ENCODE data around the gene CCDC154. TPM values are rescaled to one million over a fixed set of nuclear protein-coding genes. Genes with fewer than 3 reads are reported as not detected.

Gene CCDC154
- polyA plus RNA-seq, 1 donor (not counting 4 experiments of a cell fraction or from before 2014, with no cell fraction given) = 0.46 TPM

DNA sequence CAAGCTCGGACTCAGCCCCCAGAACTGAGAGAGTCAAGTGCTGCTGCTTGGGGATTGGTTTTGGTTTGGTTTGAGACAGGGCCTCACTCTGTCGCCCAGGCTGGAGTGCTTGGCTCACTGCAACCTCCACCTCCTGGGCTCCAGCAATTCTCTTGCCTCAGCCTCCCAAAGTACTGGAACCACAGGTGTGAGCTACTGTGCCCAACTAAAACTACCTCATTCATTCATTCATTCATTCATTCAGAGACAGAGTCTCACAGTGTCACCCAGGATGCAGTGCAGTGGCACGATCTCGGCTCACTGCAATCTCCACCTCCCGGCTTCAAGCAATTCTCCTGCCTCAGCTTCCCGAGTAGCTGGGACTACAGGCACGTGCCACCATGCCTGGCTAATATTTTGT lies 54.6 kb downstream of the CCDC154 start:
- dilution Hi-C loops (cut with MboI; ENCODE audit: extremely low pct_ligation_motif_present, low sequenced_read_pairs) = no loop called here
- DNase-seq (ENCODE audit: low read depth, low spot score) (no peak), FAIRE-seq (no peak)
- Histone ChIP-seq H3K4me2 (ENCODE audit: control insufficient read depth, extremely low read depth, insufficient read depth, low read depth, low read length) (no peak overlapping the region), H3K4me3 (ENCODE audit: control insufficient read depth in 2 of 3, extremely low read depth in 1 of 3, insufficient read depth in 2 of 3, low read depth in 1 of 3, low read length in 3 of 3) (no peak overlapping the region), H3K9me1 (ENCODE audit: control insufficient read depth, extremely low read depth, insufficient read depth, low read length) (no peaks in the 10 kb centered on the region), H3K9me3 (ENCODE audit: control insufficient read depth, low read depth, low read length) (no peaks in the 10 kb centered on the region), H2AFZ (ENCODE audit: control insufficient read depth, low read length) (no peak overlapping the region), H3K27ac (ENCODE audit: control insufficient read depth, insufficient read depth, low read length) (no peak overlapping the region), H4K20me1 (ENCODE audit: control insufficient read depth, extremely low read depth, insufficient read depth, low read length) (no peaks in the 10 kb centered on the region), H3K27me3 (ENCODE audit: control insufficient read depth, extremely low read depth, insufficient read depth, low read length) (no peaks in the 10 kb centered on the region), H3K9ac (ENCODE audit: control insufficient read depth, extremely low read depth, insufficient read depth, low read length) (no peak overlapping the region), H3K79me2 (ENCODE audit: control insufficient read depth, insufficient read depth, low read length) (no peaks in the 10 kb centered on the region), H3K36me3 (ENCODE audit: control insufficient read depth in 2 of 2, extremely low read depth in 1 of 2, insufficient read depth in 2 of 2, low read length in 2 of 2) (peaks cover 0 to 6% of the 10 kb centered on the region in 2 experiments), H3K4me1 (ENCODE audit: control insufficient read depth, extremely low read depth, insufficient read depth, low read length) (no peaks in the 10 kb centered on the region)
- no peak for TF ChIP-seq CTCF (optimal IDR thresholded peaks at IDR 0.05 in 1 of 3, IDR thresholded peaks at IDR 0.05 in 1 of 3, conservative IDR thresholded peaks at IDR 0.05 in 1 of 3; ENCODE audit: extremely low read depth in 1 of 3, insufficient read depth in 2 of 3, low read length in 3 of 3)
- TF ChIP-seq EZH2 (IDR thresholded peaks at IDR 0.05; ENCODE audit: low read length) = no peak

- dilution Hi-C loops (cut with MboI; ENCODE audit: extremely low pct_ligation_motif_present, low sequenced_read_pairs) = no loop called here
- H3K27ac ChIP-seq (ENCODE audit: control insufficient read depth, insufficient read depth, low read length) = no peak overlapping the region
- H3K4me1 ChIP-seq (ENCODE audit: control insufficient read depth, extremely low read depth, insufficient read depth, low read length) = no peaks in the 10 kb centered on the region
- DNase-seq (ENCODE audit: low read depth, low spot score) (no peak), FAIRE-seq (no peak)
- H3K9me3 ChIP-seq (ENCODE audit: control insufficient read depth, low read depth, low read length) = no peaks in the 10 kb centered on the region
- no peaks in the 10 kb centered on the region for H3K79me2 ChIP-seq (ENCODE audit: control insufficient read depth, insufficient read depth, low read length)
- H4K20me1 ChIP-seq (ENCODE audit: control insufficient read depth, extremely low read depth, insufficient read depth, low read length) = no peaks in the 10 kb centered on the region
- H3K4me3 ChIP-seq (ENCODE audit: control insufficient read depth in 2 of 3, extremely low read depth in 1 of 3, insufficient read depth in 2 of 3, low read depth in 1 of 3, low read length in 3 of 3) = no peak overlapping the region
- no peak overlapping the region for H2AFZ ChIP-seq (ENCODE audit: control insufficient read depth, low read length)
- TF ChIP-seq EZH2 (IDR thresholded peaks at IDR 0.05; ENCODE audit: low read length) (no peak), CTCF (optimal IDR thresholded peaks at IDR 0.05 in 1 of 3, IDR thresholded peaks at IDR 0.05 in 1 of 3, conservative IDR thresholded peaks at IDR 0.05 in 1 of 3; ENCODE audit: extremely low read depth in 1 of 3, insufficient read depth in 2 of 3, low read length in 3 of 3) (no peak)
- H3K9me1 ChIP-seq (ENCODE audit: control insufficient read depth, extremely low read depth, insufficient read depth, low read length) = no peaks in the 10 kb centered on the region
- no peaks in the 10 kb centered on the region for H3K27me3 ChIP-seq (ENCODE audit: control insufficient read depth, extremely low read depth, insufficient read depth, low read length)
- peaks cover 0 to 4% of the 10 kb centered on the region in 2 experiments for H3K36me3 ChIP-seq (ENCODE audit: control insufficient read depth in 2 of 2, extremely low read depth in 1 of 2, insufficient read depth in 2 of 2, low read length in 2 of 2)
- no peak overlapping the region for H3K9ac ChIP-seq (ENCODE audit: control insufficient read depth, extremely low read depth, insufficient read depth, low read length)
- H3K4me2 ChIP-seq (ENCODE audit: control insufficient read depth, extremely low read depth, insufficient read depth, low read depth, low read length) = no peak overlapping the region
Observed at GRCh38 chr16:1387331-1387730, 57.0 kb downstream of the CCDC154 start.
